H1 (cell line): ENCODE measurements around the gene HS6ST2.

Experiments used
- BACH1 ChIP-seq: IDR thresholded peaks from 2 replicates; pipeline ENCODE4 v1.6.1; 2012; ENCODE audit warnings: low read length, improper control_type of control experiment
- CBX8 ChIP-seq: fragments of 300-800, 300-1000 bp; sonication (generic); IDR thresholded peaks from 2 replicates; pipeline ENCODE4 v1.7.1; 2016; ENCODE audit warnings: low read depth, low read length, borderline replicate concordance
- CEBPB ChIP-seq: IDR thresholded peaks from 2 replicates; pipeline ENCODE4 v1.6.1; 2012; ENCODE audit warnings: low read depth, low read length
- EP300 ChIP-seq, 2 experiments: IDR thresholded peaks; 1 replicate in 1 of 2; 2 replicates in 1 of 2; pipeline ENCODE4 v1.6.1; 2011 to 2012; ENCODE audit warnings: low read depth in 2 of 2, low read length in 2 of 2, mild to moderate bottlenecking in 2 of 2, borderline replicate concordance in 1 of 2, inconsistent platforms in 1 of 2, moderate library complexity in 1 of 2
- FOSL1 ChIP-seq: IDR thresholded peaks from 2 replicates; pipeline ENCODE4 v1.6.1; 2011; ENCODE audit warnings: mild to moderate bottlenecking, low read depth, low read length, moderate library complexity; ENCODE audit not compliant: insufficient read depth
- HDAC2 ChIP-seq, 2 experiments: fragments of 300-600 bp in 1 of 2; sonication (generic) in 1 of 2; IDR thresholded peaks; 2 replicates each; pipeline ENCODE4 v1.6.1; 2011 to 2012; ENCODE audit warnings: low read depth in 2 of 2, low read length in 2 of 2, mild to moderate bottlenecking in 2 of 2, moderate library complexity in 2 of 2, borderline replicate concordance in 1 of 2, inconsistent platforms in 1 of 2
- JUND ChIP-seq: IDR thresholded peaks from 2 replicates; pipeline ENCODE4 v1.6.1; 2011; ENCODE audit warnings: mild to moderate bottlenecking, improper control_type of control experiment, low read length
- POLR2A ChIP-seq, 2 experiments: IDR thresholded peaks; 1 replicate in 1 of 2; 2 replicates in 1 of 2; pipeline ENCODE4 v1.6.1; 2011; ENCODE audit warnings: low read depth in 2 of 2, low read length in 2 of 2, mild to moderate bottlenecking in 2 of 2; ENCODE audit errors: control extremely low read depth in 1 of 2
- POLR2AphosphoS5 ChIP-seq: IDR thresholded peaks from 2 replicates; pipeline ENCODE4 v1.6.1; 2011; ENCODE audit warnings: low read depth, low read length
- RXRA ChIP-seq: IDR thresholded peaks from 2 replicates; pipeline ENCODE4 v1.6.1; 2011; ENCODE audit warnings: low read depth, mild to moderate bottlenecking, low read length, moderate library complexity; ENCODE audit not compliant: insufficient read depth
- SIN3A ChIP-seq, 2 experiments: IDR thresholded peaks in 1 of 2; conservative IDR thresholded peaks in 1 of 2; 2 replicates each; pipeline ENCODE4 v1.6.1; 2011 to 2012; ENCODE audit warnings: low read length in 2 of 2, improper control_type of control experiment in 1 of 2, low read depth in 1 of 2, mild to moderate bottlenecking in 1 of 2
- ZNF274 ChIP-seq: IDR thresholded peaks from 2 replicates; pipeline ENCODE4 v1.7.0; 2012; ENCODE audit warnings: low read length, borderline replicate concordance; ENCODE audit errors: extremely low read depth
- TF ChIP-seq, protein P1 (sequence below), 3 experiments: IDR thresholded peaks; 1 replicate in 2 of 3; 2 replicates in 1 of 3; pipeline versions ENCODE4 v1.5.1 to v1.6.1; 2011; ENCODE audit warnings: low read length in 3 of 3, mild to moderate bottlenecking in 3 of 3, inconsistent platforms in 2 of 3, low read depth in 1 of 3, moderate library complexity in 1 of 3; ENCODE audit not compliant: insufficient read depth in 1 of 3; ENCODE audit errors: control extremely low read depth in 1 of 3

DNA sequence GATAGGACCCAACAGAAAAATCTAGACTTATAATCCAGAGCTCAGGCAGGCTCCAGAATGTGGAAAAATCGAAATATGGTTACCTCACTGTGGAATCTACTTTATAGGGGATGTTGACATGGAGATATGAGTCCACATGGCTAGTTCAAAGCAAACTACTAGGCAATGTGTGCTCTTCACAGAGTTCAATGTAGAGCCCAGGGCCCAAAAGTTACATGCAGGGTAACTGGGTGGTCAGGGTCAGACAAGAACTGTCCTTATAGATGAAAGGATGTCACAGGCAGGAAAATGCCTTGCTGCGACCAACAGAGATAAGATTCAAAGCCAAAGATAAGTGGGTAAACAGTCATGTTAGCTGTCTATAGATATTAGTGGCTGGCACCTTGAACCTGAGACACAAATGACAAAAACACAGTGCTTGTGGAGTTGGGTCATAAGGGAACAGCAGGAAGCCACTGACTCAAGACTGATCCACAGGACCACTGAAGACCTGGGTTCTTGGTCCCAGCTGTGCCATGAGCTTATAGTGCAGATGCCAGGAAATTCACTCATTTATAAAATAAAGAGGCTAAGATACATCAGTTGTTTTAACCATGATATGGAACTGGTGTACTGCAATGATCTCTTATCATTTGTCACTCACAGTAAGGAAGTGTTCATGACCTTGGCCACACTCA lies 367.9 kb downstream of the HS6ST2 start:
- TF ChIP-seq POLR2AphosphoS5 (no peak), SIN3A (conservative IDR thresholded peaks at IDR 0.05 in 1 of 2, IDR thresholded peaks at IDR 0.05 in 1 of 2; ENCODE audit: low read depth in 1 of 2, low read length in 2 of 2) (no peak), RXRA (no peak), CBX8 (no peak), EP300 (IDR thresholded peaks at IDR 0.05; ENCODE audit: borderline replicate concordance in 1 of 2, low read depth in 2 of 2, low read length in 2 of 2) (no peak), POLR2A (IDR thresholded peaks at IDR 0.05; ENCODE audit: control extremely low read depth in 1 of 2, low read depth in 2 of 2, low read length in 2 of 2) (no peak), CEBPB (no peak), FOSL1 (no peak), HDAC2 (IDR thresholded peaks at IDR 0.05; ENCODE audit: borderline replicate concordance in 1 of 2, low read depth in 2 of 2, low read length in 2 of 2) (no peak), BACH1 (no peak), JUND (no peak), ZNF274 (no peak)
- TF ChIP-seq, protein P1, sequence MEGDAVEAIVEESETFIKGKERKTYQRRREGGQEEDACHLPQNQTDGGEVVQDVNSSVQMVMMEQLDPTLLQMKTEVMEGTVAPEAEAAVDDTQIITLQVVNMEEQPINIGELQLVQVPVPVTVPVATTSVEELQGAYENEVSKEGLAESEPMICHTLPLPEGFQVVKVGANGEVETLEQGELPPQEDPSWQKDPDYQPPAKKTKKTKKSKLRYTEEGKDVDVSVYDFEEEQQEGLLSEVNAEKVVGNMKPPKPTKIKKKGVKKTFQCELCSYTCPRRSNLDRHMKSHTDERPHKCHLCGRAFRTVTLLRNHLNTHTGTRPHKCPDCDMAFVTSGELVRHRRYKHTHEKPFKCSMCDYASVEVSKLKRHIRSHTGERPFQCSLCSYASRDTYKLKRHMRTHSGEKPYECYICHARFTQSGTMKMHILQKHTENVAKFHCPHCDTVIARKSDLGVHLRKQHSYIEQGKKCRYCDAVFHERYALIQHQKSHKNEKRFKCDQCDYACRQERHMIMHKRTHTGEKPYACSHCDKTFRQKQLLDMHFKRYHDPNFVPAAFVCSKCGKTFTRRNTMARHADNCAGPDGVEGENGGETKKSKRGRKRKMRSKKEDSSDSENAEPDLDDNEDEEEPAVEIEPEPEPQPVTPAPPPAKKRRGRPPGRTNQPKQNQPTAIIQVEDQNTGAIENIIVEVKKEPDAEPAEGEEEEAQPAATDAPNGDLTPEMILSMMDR (IDR thresholded peaks at IDR 0.05; ENCODE audit: control extremely low read depth in 1 of 3, insufficient read depth in 1 of 3, low read depth in 1 of 3, low read length in 3 of 3) = no peak
